Parathyroid adenoma (tissue), 2 donors: Measurements from ENCODE around the gene SMOC2.

Source experiments
- H2AFZ ChIP-seq: fragments of 300-600 bp; sonication (generic); one replicate; pipeline ENCODE4 v1.7.0; 2017; ENCODE audit warnings: antibody characterized with exemption, mild to moderate bottlenecking
- H3K27ac ChIP-seq: fragments of 300-600 bp; sonication (generic); one replicate; pipeline ENCODE4 v1.7.0; 2017
- H3K27me3 ChIP-seq: fragments of 300-600 bp; sonication (generic); one replicate; pipeline ENCODE4 v1.7.0; 2017; ENCODE audit warnings: low read length; ENCODE audit not compliant: control insufficient read depth, insufficient read depth
- H3K36me3 ChIP-seq: fragments of 300-600 bp; sonication (generic); one replicate; pipeline ENCODE4 v1.7.0; 2017; ENCODE audit warnings: low read length; ENCODE audit not compliant: control insufficient read depth, insufficient read depth
- H3K4me1 ChIP-seq: fragments of 300-600 bp; sonication (generic); one replicate; pipeline ENCODE4 v1.7.0; 2017; ENCODE audit warnings: control low read depth
- H3K4me2 ChIP-seq: fragments of 300-600 bp; sonication (generic); one replicate; pipeline ENCODE4 v1.7.0; 2017; ENCODE audit warnings: low read length
- H3K4me3 ChIP-seq: fragments of 300-600 bp; sonication (generic); one replicate; pipeline ENCODE4 v1.7.0; 2017; ENCODE audit warnings: low read depth, low read length
- H3K79me2 ChIP-seq: fragments of 300-600 bp; sonication (generic); one replicate; pipeline ENCODE4 v1.7.0; 2017; ENCODE audit warnings: control low read depth
- H3K9ac ChIP-seq: fragments of 300-600 bp; sonication (generic); one replicate; pipeline ENCODE4 v1.7.0; 2017; ENCODE audit warnings: mild to moderate bottlenecking
- H3K9me3 ChIP-seq: fragments of 300-600 bp; sonication (generic); one replicate; pipeline ENCODE4 v1.7.0; 2017; ENCODE audit warnings: low read length; ENCODE audit not compliant: control insufficient read depth
- TF ChIP-seq, protein P1 (sequence below): fragments of 300-600 bp; sonication (generic); IDR thresholded peaks from one replicate; pipeline ENCODE4 v1.7.0; 2017; ENCODE audit warnings: antibody characterized with exemption, mild to moderate bottlenecking
- donor health status: primary hyperparathyroidism.

SMOC2 gene

DNA sequence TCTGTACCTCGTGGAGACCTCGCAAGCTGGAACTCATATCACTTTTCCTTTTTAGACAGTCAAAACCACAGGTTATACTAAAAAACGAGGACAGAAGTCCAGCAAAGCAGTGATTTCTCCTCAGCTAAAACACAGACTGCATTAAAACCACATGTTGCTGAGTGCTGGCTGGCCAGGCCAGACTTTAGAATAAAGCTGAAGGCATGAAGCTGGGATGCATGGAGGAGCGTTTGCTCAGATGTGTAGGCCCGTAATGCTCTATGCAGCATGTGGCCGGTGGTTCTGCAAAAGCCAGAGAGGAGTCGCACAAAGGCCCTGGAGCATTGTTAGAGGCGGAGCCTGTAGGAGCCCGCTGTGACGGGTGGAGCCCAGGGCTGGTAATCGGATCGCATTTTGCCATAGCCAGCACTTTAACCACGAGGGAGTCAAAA, 83.6 kb downstream of the SMOC2 start:
- no peaks in the 10 kb centered on the region for H3K36me3 ChIP-seq
- no peaks in the 10 kb centered on the region for H3K79me2 ChIP-seq
- no peaks in the 10 kb centered on the region for H3K4me1 ChIP-seq
- H3K9me3 ChIP-seq, result no peaks in the 10 kb centered on the region
- H2AFZ ChIP-seq, result no peak overlapping the region
- H3K4me3 ChIP-seq, result no peak overlapping the region
- H3K27ac ChIP-seq, result no peak overlapping the region
- no peaks in the 10 kb centered on the region for H3K27me3 ChIP-seq
- H3K4me2 ChIP-seq, result no peak overlapping the region
- TF ChIP-seq, protein P1, sequence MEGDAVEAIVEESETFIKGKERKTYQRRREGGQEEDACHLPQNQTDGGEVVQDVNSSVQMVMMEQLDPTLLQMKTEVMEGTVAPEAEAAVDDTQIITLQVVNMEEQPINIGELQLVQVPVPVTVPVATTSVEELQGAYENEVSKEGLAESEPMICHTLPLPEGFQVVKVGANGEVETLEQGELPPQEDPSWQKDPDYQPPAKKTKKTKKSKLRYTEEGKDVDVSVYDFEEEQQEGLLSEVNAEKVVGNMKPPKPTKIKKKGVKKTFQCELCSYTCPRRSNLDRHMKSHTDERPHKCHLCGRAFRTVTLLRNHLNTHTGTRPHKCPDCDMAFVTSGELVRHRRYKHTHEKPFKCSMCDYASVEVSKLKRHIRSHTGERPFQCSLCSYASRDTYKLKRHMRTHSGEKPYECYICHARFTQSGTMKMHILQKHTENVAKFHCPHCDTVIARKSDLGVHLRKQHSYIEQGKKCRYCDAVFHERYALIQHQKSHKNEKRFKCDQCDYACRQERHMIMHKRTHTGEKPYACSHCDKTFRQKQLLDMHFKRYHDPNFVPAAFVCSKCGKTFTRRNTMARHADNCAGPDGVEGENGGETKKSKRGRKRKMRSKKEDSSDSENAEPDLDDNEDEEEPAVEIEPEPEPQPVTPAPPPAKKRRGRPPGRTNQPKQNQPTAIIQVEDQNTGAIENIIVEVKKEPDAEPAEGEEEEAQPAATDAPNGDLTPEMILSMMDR, result no peak
- H3K9ac ChIP-seq, result no peak overlapping the region

DNA sequence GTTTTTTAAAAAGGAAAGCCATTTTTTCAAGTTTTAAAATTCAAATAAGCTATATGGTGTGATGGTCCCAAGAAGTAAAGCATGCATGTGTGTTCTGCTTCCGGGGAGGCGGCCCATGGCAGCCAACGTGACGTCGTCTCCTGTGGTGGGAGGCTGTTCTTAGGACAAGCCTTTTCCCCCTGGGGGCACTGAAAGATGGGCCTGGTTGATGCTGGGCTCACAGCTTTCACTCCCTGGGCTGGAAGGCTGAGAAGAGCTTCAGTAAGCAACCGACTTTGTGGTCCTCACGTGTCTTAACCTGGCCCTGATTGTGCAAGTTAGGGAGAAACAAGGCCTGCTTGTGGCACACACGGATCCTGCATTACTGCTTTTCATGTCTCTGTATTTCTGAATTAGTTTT, 84.1 kb downstream of the SMOC2 start:
- H2AFZ ChIP-seq, result no peak overlapping the region
- no peaks in the 10 kb centered on the region for H3K36me3 ChIP-seq
- H3K4me2 ChIP-seq, result no peak overlapping the region
- H3K4me3 ChIP-seq, result no peak overlapping the region
- no peaks in the 10 kb centered on the region for H3K9me3 ChIP-seq
- H3K4me1 ChIP-seq, result no peaks in the 10 kb centered on the region
- H3K27ac ChIP-seq, result no peak overlapping the region
- H3K79me2 ChIP-seq, result no peaks in the 10 kb centered on the region
- TF ChIP-seq, protein P1, result no peak
- no peak overlapping the region for H3K9ac ChIP-seq
- no peaks in the 10 kb centered on the region for H3K27me3 ChIP-seq

DNA sequence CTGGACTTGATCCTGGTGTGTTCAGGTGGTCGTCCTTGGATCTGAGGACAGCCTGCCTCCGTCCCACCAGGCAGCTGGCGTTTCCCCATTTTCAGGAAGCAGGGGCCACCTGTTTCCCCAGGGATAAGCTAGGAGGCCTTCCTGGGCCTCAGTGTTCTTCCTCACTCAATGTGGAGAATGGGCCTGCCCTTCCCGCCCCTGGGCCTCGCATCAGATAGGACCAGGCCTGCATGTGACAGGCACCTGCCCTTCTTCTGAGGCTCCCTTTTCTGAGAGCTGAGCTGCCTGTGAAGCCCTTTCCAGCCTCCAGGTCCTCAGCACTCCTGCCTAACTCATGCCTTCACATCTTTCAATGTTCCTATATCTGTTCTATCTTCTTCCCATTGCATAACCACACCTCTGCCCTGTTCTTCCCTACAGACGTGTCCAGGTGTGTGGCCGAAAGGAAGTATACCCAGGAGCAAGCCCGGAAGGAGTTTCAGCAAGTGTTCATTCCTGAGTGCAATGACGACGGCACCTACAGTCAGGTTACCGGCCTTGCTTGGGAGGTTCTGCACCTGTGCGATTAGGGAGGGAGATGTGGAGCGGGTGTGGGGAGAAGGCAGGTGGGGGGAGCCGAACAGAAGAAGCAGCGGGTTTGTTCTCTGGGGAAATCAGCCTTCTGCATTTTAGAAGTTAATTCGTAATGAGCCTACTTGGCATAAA, 85.1 kb downstream of the SMOC2 start:
- no peak overlapping the region for H3K4me2 ChIP-seq
- H3K4me3 ChIP-seq, result no peak overlapping the region
- no peaks in the 10 kb centered on the region for H3K27me3 ChIP-seq
- no peak overlapping the region for H2AFZ ChIP-seq
- no peaks in the 10 kb centered on the region for H3K36me3 ChIP-seq
- TF ChIP-seq, protein P1, result no peak
- H3K9me3 ChIP-seq, result no peaks in the 10 kb centered on the region
- H3K9ac ChIP-seq, result no peak overlapping the region
- H3K79me2 ChIP-seq, result no peaks in the 10 kb centered on the region
- H3K27ac ChIP-seq, result no peak overlapping the region
- H3K4me1 ChIP-seq, result no peaks in the 10 kb centered on the region

DNA sequence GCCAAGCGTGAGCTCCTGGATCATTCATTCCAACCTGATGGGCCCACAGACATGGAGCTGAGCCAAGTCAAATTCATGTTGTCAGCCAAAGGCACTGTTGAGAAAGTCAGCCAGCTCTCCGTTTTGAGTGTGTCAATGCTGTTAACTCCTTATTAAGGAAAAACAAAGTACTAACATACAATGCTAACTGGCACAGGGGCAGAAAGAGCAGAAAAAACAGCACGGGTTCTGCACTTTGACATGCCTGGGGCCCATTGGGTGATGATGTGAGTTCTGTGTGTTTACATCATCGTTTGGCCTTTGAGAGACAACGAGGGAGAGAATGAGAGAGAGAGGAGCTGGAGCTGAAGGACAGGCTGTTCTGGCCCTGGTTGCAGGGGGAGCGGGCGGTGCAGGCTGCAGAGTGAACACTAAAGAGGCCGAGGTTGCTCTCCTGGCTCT, 85.9 kb downstream of the SMOC2 start:
- Histone ChIP-seq H3K9me3 (no peaks in the 10 kb centered on the region), H3K4me2 (no peak overlapping the region), H3K27me3 (no peaks in the 10 kb centered on the region), H3K36me3 (no peaks in the 10 kb centered on the region), H3K4me3 (no peak overlapping the region), H3K9ac (no peak overlapping the region), H3K79me2 (no peaks in the 10 kb centered on the region), H3K27ac (no peak overlapping the region), H3K4me1 (no peaks in the 10 kb centered on the region), H2AFZ (no peak overlapping the region)
- TF ChIP-seq, protein P1, result no peak
